ENCODE measurements around the gene FDX2. TPM values are rescaled to one million over a fixed set of nuclear protein-coding genes. Genes with fewer than 3 reads are reported as not detected.

FDX2 gene
- total and polyA plus RNA-seq, 2 of the 4 experiments (the other 2 are of a cell fraction), result 39.8 to 72.0 TPM

GRCh38 chr19:10334588-10335351 lies 19.0 kb upstream of the FDX2 start:
- Histone ChIP-seq H2BK120ac (ENCODE audit: low read depth, low read length) (no peak overlapping the region; the same call in 1 of the 2 replicates), H2AK9ac (replicated peaks; ENCODE audit: low read depth, low read length, poor library complexity) (peak overlapping the region; percentile 98), H4K5ac (ENCODE audit: low read depth, low read length) (peak overlapping the region; percentile 66), H3K79me1 (ENCODE audit: low read depth in 1 of 2, low read length in 2 of 2) (peaks cover 11 to 32% of the 10 kb centered on the region in 2 experiments), H3K9me1 (ENCODE audit: insufficient read depth, low read length) (no peaks in the 10 kb centered on the region; the same call in 1 of the 2 replicates), H3K56ac (ENCODE audit: extremely low read depth, insufficient read depth, low read length) (no peak overlapping the region), H2AK5ac (ENCODE audit: low read depth, low read length) (peak overlapping the region; percentile 84), H3K36me3 (ENCODE audit: control insufficient read depth, insufficient read depth, low read length) (peaks cover 6% of the 10 kb centered on the region), H2BK5ac (ENCODE audit: low read depth, low read length, poor library complexity, severe bottlenecking) (peak overlapping the region; percentile 55), H4K20me1 (ENCODE audit: insufficient read depth, low read length) (peaks cover 26% of the 10 kb centered on the region), H2BK20ac (ENCODE audit: low read depth, low read length) (no peak overlapping the region), H3K4me1 (ENCODE audit: control insufficient read depth, insufficient read depth, low read length) (peaks cover 5% of the 10 kb centered on the region; the same call in 1 of the 2 replicates), H3K23ac (ENCODE audit: low read depth, low read length) (peak overlapping the region; percentile 77), H3K9me3 (ENCODE audit: control insufficient read depth, insufficient read depth, low read length) (no peaks in the 10 kb centered on the region), H3K18ac (ENCODE audit: low read depth, low read length) (no peak overlapping the region), H3K4ac (ENCODE audit: low read depth, low read length) (peak overlapping the region; percentile 73), H3K9ac (ENCODE audit: low read depth, low read length) (peak overlapping the region; percentile 69), H2BK15ac (ENCODE audit: low read depth, low read length) (no peak overlapping the region), H4K8ac (ENCODE audit: low read depth in 2 of 2, low read length in 2 of 2) (peak overlapping the region; percentile 86 to 87), H3K14ac (replicated peaks; ENCODE audit: low read depth, low read length) (peak overlapping the region; percentile 74), H2AFZ (replicated peaks; ENCODE audit: low read length, poor library complexity) (peak overlapping the region; percentile 98), H3K4me2 (ENCODE audit: low read depth, low read length) (peak overlapping the region; percentile 93), H3K27ac (ENCODE audit: insufficient read depth, low read length) (peak overlapping the region; percentile 70), H3K27me3 (ENCODE audit: control insufficient read depth, insufficient read depth, low read length) (no peaks in the 10 kb centered on the region), H3K4me3 (ENCODE audit: insufficient read depth, low read depth, low read length) (peak overlapping the region; percentile 61), H4K91ac (ENCODE audit: insufficient read depth, low read depth, low read length) (peak overlapping the region; percentile 77)
- intact Hi-C loops (cut with micrococcal nuclease), result loop anchor here (2.0 kb wide), 1 partner anchor 66 kb away; no protein-coding TSS in a partner anchor
- POLR2A ChIA-PET (ENCODE audit: unreplicated experiment), result interaction anchor here (0.5 to 0.6 kb wide), 3 partner anchors 48 to 1843 kb away, joined by 3 to 9 read pairs (median 4); no protein-coding TSS in a partner anchor
- in situ Hi-C loops (cut with MboI; ENCODE audit: low sequenced_read_pairs), result no loop called here
- no TSS peak for BruUV-seq (replicated peaks)
- CTCF ChIA-PET, result interaction anchor here (0.6 kb wide), 1 partner anchor 25 kb away, joined by 5 read pairs; no protein-coding TSS in a partner anchor
- dilution Hi-C loops (cut with HindIII; ENCODE audit: low sequenced_read_pairs, unreplicated experiment), result no loop called here
- ATAC-seq (ENCODE audit: low read depth), result peak; percentile 82
- WGBS, 2 experiments (ENCODE audit: extremely low coverage in 2 of 2, insufficient read length in 1 of 2), result 0% methylated on average over 21 of the region's 59 CpGs; no CpG with 5 or more reads in 1 of the 2 experiments
- TF ChIP-seq POLR2A (IDR thresholded peaks at IDR 0.05; ENCODE audit: low read depth, low read length) (0 out of 2 replicates have a peak, but pooled peaks have one; percentile 42), MXI1 (IDR thresholded peaks at IDR 0.05; ENCODE audit: borderline replicate concordance, low read depth, low read length) (peak; percentile 93), CEBPB (IDR thresholded peaks at IDR 0.05; ENCODE audit: low read depth, low read length) (peak; percentile 29; the same call in 1 of the 2 replicates), CHD1 (IDR thresholded peaks at IDR 0.05; ENCODE audit: low read depth, low read length) (no peak), BHLHE40 (IDR thresholded peaks at IDR 0.05; ENCODE audit: low read depth, low read length) (no peak), MAZ (IDR thresholded peaks at IDR 0.05; ENCODE audit: borderline replicate concordance, low read depth, low read length) (no peak), NFE2L2 (IDR thresholded peaks at IDR 0.05; ENCODE audit: low read depth, low read length) (no peak), RAD21 (IDR thresholded peaks at IDR 0.05; ENCODE audit: low read length) (no peak)
- peak; percentile 93 for DNase-seq
